Choroid plexus epithelial cell (primary cell): ENCODE data around the gene OR7A10.
"Not testable (repeated sequence)": the region's sequence is repeated elsewhere in the genome, so short reads cannot be mapped to it uniquely, and the experiment has no call there.

Experiments used
- DNase-seq: peaks from one replicate; pipeline ENCODE4 v3.0.0-alpha.2; 2010; ENCODE audit warnings: low read depth
- H3K4me3 ChIP-seq: 2 replicates; pipeline ENCODE4 v1.5.1; 2011; ENCODE audit warnings: low read depth, mild to moderate bottlenecking, control low read depth, low read length, moderate library complexity
- CTCF ChIP-seq: conservative IDR thresholded peaks from 2 replicates; pipeline ENCODE4 v1.5.1; 2011; ENCODE audit warnings: low read depth, mild to moderate bottlenecking, control low read depth, inconsistent platforms, low read length, moderate library complexity

OR7A10 gene

GRCh38 chr19:14796021-14796420 is 52.7 kb downstream of the OR7A10 start:
- DNase-seq: no peak
- no peak overlapping the region for H3K4me3 ChIP-seq
- no peak for TF ChIP-seq CTCF

- H3K4me3 ChIP-seq: no peak overlapping the region
- TF ChIP-seq CTCF: no peak
- DNase-seq: no peak
Measured at GRCh38 chr19:14795078-14795721, 53.5 kb downstream of the OR7A10 start.

GRCh38 chr19:14792250-14792649 is 56.5 kb downstream of the OR7A10 start:
- H3K4me3 ChIP-seq, DNase-seq: not testable (repeated sequence)
